Spinal cord (tissue), 10 donors: ENCODE data around the gene MGAT4B. TPM values are rescaled to one million over a fixed set of nuclear protein-coding genes. Genes with fewer than 3 reads are reported as not detected.
A peak's percentile ranks its signal among the peaks of the same experiment; 100 is the strongest.

ENCODE experiments used
- DNase-seq, 6 donors: peaks; one replicate each; pipeline versions ENCODE4 v3.0.0 to v3.0.0-alpha.2; 2013 to 2015; ENCODE audit warnings: low spot score in 6 of 6, low read depth in 4 of 6
- H3K27ac ChIP-seq: one replicate; pipeline ENCODE4 v1.5.1; 2013; ENCODE audit warnings: low read depth, low read length, control low read depth
- H3K27me3 ChIP-seq: one replicate; pipeline ENCODE4 v1.6.1; 2013; ENCODE audit warnings: low read length; ENCODE audit not compliant: control insufficient read depth, insufficient read depth
- H3K36me3 ChIP-seq: one replicate; pipeline ENCODE4 v1.6.1; 2013; ENCODE audit warnings: low read length; ENCODE audit not compliant: control insufficient read depth, insufficient read depth
- H3K4me1 ChIP-seq: one replicate; pipeline ENCODE4 v1.6.1; 2013; ENCODE audit warnings: low read length; ENCODE audit not compliant: control insufficient read depth, insufficient read depth
- H3K4me3 ChIP-seq: one replicate; pipeline ENCODE4 v1.5.1; 2013; ENCODE audit warnings: low read depth, low read length, control low read depth
- H3K9me3 ChIP-seq: one replicate; pipeline ENCODE4 v1.6.1; 2013; ENCODE audit warnings: low read length; ENCODE audit not compliant: control insufficient read depth, insufficient read depth
- WGBS: methylation state at CpG from one replicate; pipeline ENCODE4 v1.1.5; 2013; ENCODE audit warnings: missing lambda C conversion rate; ENCODE audit not compliant: insufficient coverage; 5-methylcytosine and 5-hydroxymethylcytosine counted together
- polyA plus RNA-seq, 2 donors: library from polyadenylated mRNA; unstranded; fragments of 120-200 nt; gene quantifications; one replicate each; pipeline ENCODE4 v1.2.1, GENCODE V29; 2013; ENCODE audit not compliant: insufficient read length in 2 of 2
- total RNA-seq, 2 donors: library from RNA; depleted of rRNA in 1 of 2; stranded (reverse); fragments of 120-200 nt in 1 of 2; fragments of >200 nt in 1 of 2; gene quantifications; one replicate each; pipeline versions ENCODE4 v1.2.3 to v1.2.4, GENCODE V29; 2013 to 2014
- donor health status: healthy.

MGAT4B gene
- total and polyA plus RNA-seq, 4 donors, result 69.4 to 211 (median 131) TPM

GRCh38 chr5:179801304-179802206, 5.1 kb downstream of the MGAT4B start:
- peak in 1 of 6 donors; percentile 59 for DNase-seq
- H3K9me3 ChIP-seq, result no peaks in the 10 kb centered on the region
- H3K27ac ChIP-seq, result no peak overlapping the region
- peaks cover 78% of the 10 kb centered on the region for H3K36me3 ChIP-seq
- no peak overlapping the region for H3K4me3 ChIP-seq
- no peaks in the 10 kb centered on the region for H3K27me3 ChIP-seq
- H3K4me1 ChIP-seq, result peaks cover 45% of the 10 kb centered on the region
- 49% methylated on average over 57 of the region's 67 CpGs for WGBS

GRCh38 chr5:179800696-179801201, 5.9 kb downstream of the MGAT4B start:
- no peak for DNase-seq
- 83% methylated on average over 11 of the region's 12 CpGs for WGBS
- H3K4me3 ChIP-seq, result no peak overlapping the region

GRCh38 chr5:179800071-179800695, 6.5 kb downstream of the MGAT4B start:
- peaks cover 76% of the 10 kb centered on the region for H3K36me3 ChIP-seq
- no peak for DNase-seq
- 92% methylated on average over 21 of the region's 21 CpGs for WGBS
- H3K4me3 ChIP-seq, result no peak overlapping the region
- H3K27me3 ChIP-seq, result no peaks in the 10 kb centered on the region
- H3K27ac ChIP-seq, result no peak overlapping the region
- peaks cover 48% of the 10 kb centered on the region for H3K4me1 ChIP-seq
- no peaks in the 10 kb centered on the region for H3K9me3 ChIP-seq

More at GRCh38 chr5:179800696-179801201, 5.9 kb downstream of the MGAT4B start:
- H3K27me3 ChIP-seq, result no peaks in the 10 kb centered on the region
- H3K27ac ChIP-seq, result no peak overlapping the region
- H3K9me3 ChIP-seq, result no peaks in the 10 kb centered on the region
- peaks cover 79% of the 10 kb centered on the region for H3K36me3 ChIP-seq
- peaks cover 49% of the 10 kb centered on the region for H3K4me1 ChIP-seq

- Histone ChIP-seq H3K27ac (no peak overlapping the region), H3K27me3 (no peaks in the 10 kb centered on the region), H3K9me3 (no peaks in the 10 kb centered on the region), H3K4me3 (no peak overlapping the region), H3K4me1 (peaks cover 48% of the 10 kb centered on the region), H3K36me3 (peaks cover 71% of the 10 kb centered on the region)
- DNase-seq, result no peak
- 96% methylated on average over 3 of the region's 5 CpGs for WGBS
Measured at GRCh38 chr5:179799644-179799973, 7.1 kb downstream of the MGAT4B start.

- peaks cover 48% of the 10 kb centered on the region for H3K4me1 ChIP-seq
- no peaks in the 10 kb centered on the region for H3K9me3 ChIP-seq
Measured at GRCh38 chr5:179798771-179799643, 7.7 kb downstream of the MGAT4B start.

GRCh38 chr5:179798144-179798770, 8.4 kb downstream of the MGAT4B start:
- Histone ChIP-seq H3K36me3 (peaks cover 68% of the 10 kb centered on the region), H3K27me3 (no peaks in the 10 kb centered on the region), H3K27ac (no peak overlapping the region), H3K9me3 (no peaks in the 10 kb centered on the region), H3K4me1 (peaks cover 49% of the 10 kb centered on the region), H3K4me3 (no peak overlapping the region)
- 96% methylated on average over 16 of the region's 23 CpGs for WGBS
- DNase-seq, result no peak

More at GRCh38 chr5:179798771-179799643, 7.7 kb downstream of the MGAT4B start:
- Histone ChIP-seq H3K36me3 (peaks cover 67% of the 10 kb centered on the region), H3K4me3 (no peak overlapping the region), H3K27ac (no peak overlapping the region), H3K27me3 (no peaks in the 10 kb centered on the region)
- WGBS, result 95% methylated on average over 36 of the region's 36 CpGs
- DNase-seq, result no peak

- peaks cover 72% of the 10 kb centered on the region for H3K36me3 ChIP-seq
- no peak for DNase-seq
- no peaks in the 10 kb centered on the region for H3K9me3 ChIP-seq
- no peaks in the 10 kb centered on the region for H3K27me3 ChIP-seq
- peaks cover 46% of the 10 kb centered on the region for H3K4me1 ChIP-seq
- no peak overlapping the region for H3K27ac ChIP-seq
- 95% methylated on average over 30 of the region's 30 CpGs for WGBS
- no peak overlapping the region for H3K4me3 ChIP-seq
Measured at GRCh38 chr5:179797741-179798140, 8.9 kb downstream of the MGAT4B start.

GRCh38 chr5:179796877-179797608, 9.6 kb downstream of the MGAT4B start:
- peaks cover 42% of the 10 kb centered on the region for H3K4me1 ChIP-seq
- H3K4me3 ChIP-seq, result peak overlapping the region; percentile 36
- H3K27ac ChIP-seq, result no peak overlapping the region
- no peak for DNase-seq
- peaks cover 72% of the 10 kb centered on the region for H3K36me3 ChIP-seq
- H3K27me3 ChIP-seq, result no peaks in the 10 kb centered on the region
- 85% methylated on average over 18 of the region's 21 CpGs for WGBS
- H3K9me3 ChIP-seq, result no peaks in the 10 kb centered on the region
